Peyer's patch (tissue), 4 donors: ENCODE measurements around the gene CDC42BPG. TPM values are rescaled to one million over a fixed set of nuclear protein-coding genes. Genes with fewer than 3 reads are reported as not detected.
A peak's percentile ranks its signal among the peaks of the same experiment; 100 is the strongest.

Source experiments
- DNase-seq, 3 donors: peaks; one replicate each; pipeline ENCODE4 v3.0.0-alpha.2; 2017 to 2019
- H3K27ac ChIP-seq, 4 donors: fragments of 200-600 bp; sonication (generic); one replicate each; pipeline ENCODE4 v1.5.1; 2016 to 2019
- H3K27me3 ChIP-seq, 2 donors: fragments of 200-600 bp; sonication (generic); one replicate each; pipeline ENCODE4 v1.5.1; 2019
- H3K36me3 ChIP-seq, 3 donors: fragments of 200-600 bp; sonication (generic); one replicate each; pipeline ENCODE4 v1.5.1; 2016 to 2019
- H3K4me1 ChIP-seq, 4 donors: fragments of 200-600 bp; sonication (generic); one replicate each; pipeline ENCODE4 v1.5.1; 2016 to 2019
- H3K4me3 ChIP-seq, 4 donors: fragments of 200-600 bp; sonication (generic); 1 replicate in 3 of 4; 2 replicates in 1 of 4; pipeline ENCODE4 v1.5.1; 2016 to 2019; ENCODE audit warnings: mild to moderate bottlenecking in 1 of 4
- H3K9me3 ChIP-seq, 4 donors: fragments of 200-600 bp; sonication (generic); one replicate each; pipeline ENCODE4 v1.5.1; 2016 to 2019; ENCODE audit warnings: mild to moderate bottlenecking in 1 of 4
- CTCF ChIP-seq, 6 experiments: fragments of 450-650 bp in 4 of 6; fragments of 200-600 bp in 2 of 6; sonication (generic) in 1 of 6; IDR thresholded peaks; one replicate each; pipeline ENCODE4 v1.5.1; 2017 to 2019; ENCODE audit warnings: antibody characterized with exemption in 6 of 6, mild to moderate bottlenecking in 3 of 6, moderate library complexity in 1 of 6
- POLR2A ChIP-seq, 2 donors: fragments of 450-650 bp; IDR thresholded peaks; one replicate each; pipeline ENCODE4 v1.5.1; 2017; ENCODE audit warnings: antibody characterized with exemption in 2 of 2, mild to moderate bottlenecking in 2 of 2, moderate library complexity in 2 of 2
- total RNA-seq, 4 donors: library from RNA; depleted of rRNA; stranded (reverse); fragments of >200 nt; gene quantifications; one replicate each; pipeline ENCODE4 v1.1.0, GENCODE V29; 2016

The CDC42BPG gene
- total RNA-seq, 4 donors from 2014 or later, result 25.6 to 78.6 (median 52.1) TPM

GRCh38 chr11:64874308-64875240 lies 30.1 kb upstream of the CDC42BPG start:
- peak overlapping the region; percentile 19 to 94 (median 83) for H3K27ac ChIP-seq
- DNase-seq, result peak in 2 of 3 donors; percentile 85 to 86
- H3K9me3 ChIP-seq, result no peaks in the 10 kb centered on the region
- peak overlapping the region; percentile 78 to 81 (median 78) for H3K4me3 ChIP-seq
- peaks cover 0 to 36% (median 0%) of the 10 kb centered on the region in 3 donors for H3K36me3 ChIP-seq
- no peak for TF ChIP-seq CTCF (IDR thresholded peaks at IDR 0.05)
- no peak for TF ChIP-seq POLR2A (IDR thresholded peaks at IDR 0.05)
- no peaks in the 10 kb centered on the region for H3K27me3 ChIP-seq
- H3K4me1 ChIP-seq, result peaks cover 18 to 84% (median 50%) of the 10 kb centered on the region in 4 donors

DNA sequence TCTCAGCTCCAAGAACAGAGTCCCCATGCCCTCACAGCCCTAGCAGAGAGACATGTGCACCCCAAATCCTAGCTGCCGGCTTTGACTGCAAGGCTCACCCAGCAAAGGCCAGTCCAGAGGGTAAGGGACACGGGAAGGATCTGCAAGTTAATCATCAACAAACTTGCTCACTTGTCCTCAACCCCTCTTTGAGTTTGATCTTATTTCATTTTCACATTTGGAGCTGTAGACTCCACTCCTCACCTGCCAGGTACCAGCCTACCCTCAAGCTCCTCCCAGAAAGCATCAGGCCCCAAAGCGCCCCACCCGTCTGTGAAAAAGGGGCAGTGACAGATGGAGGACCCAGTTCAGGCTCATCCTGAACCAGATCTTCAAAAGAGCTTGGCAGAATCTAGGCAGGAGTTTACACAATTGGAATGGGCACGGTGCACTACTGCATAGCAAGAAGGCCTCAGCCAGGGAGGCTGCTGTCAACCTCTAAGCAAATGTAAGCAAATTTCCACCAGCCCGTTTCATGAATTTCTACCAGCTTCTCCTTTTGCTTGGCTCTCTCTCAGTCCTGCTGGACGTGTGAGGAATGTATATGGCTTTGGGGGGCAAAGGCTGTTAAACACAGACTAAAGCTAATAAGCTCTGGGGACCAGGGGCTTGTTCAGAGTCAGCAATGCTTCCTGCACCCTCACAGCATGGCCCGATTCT lies 28.5 kb upstream of the CDC42BPG start:
- Histone ChIP-seq H3K9me3 (no peaks in the 10 kb centered on the region), H3K4me3 (peak overlapping the region in 3 of 4 donors; percentile 4 to 31 (median 29)), H3K27ac (peak overlapping the region; percentile 48 to 94 (median 72)), H3K27me3 (no peaks in the 10 kb centered on the region), H3K36me3 (peaks cover 0 to 41% (median 0%) of the 10 kb centered on the region in 3 donors), H3K4me1 (peaks cover 18 to 94% (median 58%) of the 10 kb centered on the region in 4 donors)
- peak in 1 of 3 donors; percentile 65 for DNase-seq
- peak in 1 of 6 experiments; percentile 7 for TF ChIP-seq CTCF (IDR thresholded peaks at IDR 0.05)
- peak in 1 of 2 donors; percentile 58 for TF ChIP-seq POLR2A (IDR thresholded peaks at IDR 0.05)

- Histone ChIP-seq H3K27me3 (no peaks in the 10 kb centered on the region), H3K9me3 (no peaks in the 10 kb centered on the region), H3K4me3 (peak overlapping the region in 2 of 4 donors; percentile 26 to 29), H3K4me1 (peaks cover 18 to 92% (median 61%) of the 10 kb centered on the region in 4 donors), H3K36me3 (peaks cover 0 to 46% (median 0%) of the 10 kb centered on the region in 3 donors), H3K27ac (peak overlapping the region; percentile 48 to 94 (median 72))
- TF ChIP-seq POLR2A (IDR thresholded peaks at IDR 0.05) (no peak), CTCF (IDR thresholded peaks at IDR 0.05) (no peak)
- DNase-seq, result no peak
Observed at GRCh38 chr11:64871492-64871891, 27.0 kb upstream of the CDC42BPG start.

- no peaks in the 10 kb centered on the region for H3K9me3 ChIP-seq
- DNase-seq, result no peak
- H3K4me1 ChIP-seq, result peaks cover 18 to 92% (median 62%) of the 10 kb centered on the region in 4 donors
- peak overlapping the region in 3 of 4 donors; percentile 26 to 29 (median 28) for H3K4me3 ChIP-seq
- TF ChIP-seq CTCF (IDR thresholded peaks at IDR 0.05) (no peak), POLR2A (IDR thresholded peaks at IDR 0.05) (no peak)
- no peaks in the 10 kb centered on the region for H3K27me3 ChIP-seq
- peak overlapping the region; percentile 48 to 94 (median 72) for H3K27ac ChIP-seq
- peaks cover 0 to 46% (median 0%) of the 10 kb centered on the region in 3 donors for H3K36me3 ChIP-seq
Observed at GRCh38 chr11:64870893-64871466, 26.5 kb upstream of the CDC42BPG start.
